Measurements from ENCODE around the gene CLC.

GRCh38 chr19:39695759-39696158 is 42.1 kb downstream of the CLC start:
- TF ChIP-seq CTCF (IDR thresholded peaks at IDR 0.05) = no peak
- no peak for TF ChIP-seq POLR2A (IDR thresholded peaks at IDR 0.05)
